Hepatocyte (in vitro differentiated cells): ENCODE measurements around the gene PRKAG2.

ENCODE experiments used
- CTCF ChIP-seq: fragments of 200-600 bp; sonication (generic); IDR thresholded peaks from 2 replicates; pipeline ENCODE4 v1.5.1; 2016; ENCODE audit warnings: antibody characterized with exemption, mild to moderate bottlenecking; ENCODE audit not compliant: poor library complexity
- EZH2phosphoT487 ChIP-seq: fragments of 200-600 bp; sonication (generic); IDR thresholded peaks from one replicate; pipeline ENCODE4 v1.6.1; 2018; ENCODE audit warnings: antibody characterized with exemption, mild to moderate bottlenecking, low read depth, moderate library complexity; ENCODE audit not compliant: unreplicated experiment, severe bottlenecking

GRCh38 chr7:151743481-151743983 is 133.4 kb downstream of the PRKAG2 start:
- TF ChIP-seq EZH2phosphoT487: no peak
- TF ChIP-seq CTCF: no peak
